Measurements from ENCODE around the gene TSHR.

GRCh38 chr14:80906946-80907345 is 48.5 kb upstream of the TSHR start:
- TF ChIP-seq CTCF (IDR thresholded peaks at IDR 0.05; ENCODE audit: insufficient read depth, low read depth, low read length) (no peak), EZH2 (IDR thresholded peaks at IDR 0.05; ENCODE audit: insufficient read depth, low read length) (no peak)

Measured in astrocyte (in vitro differentiated cells and primary cell).